ENCODE results near the gene ARHGAP25. TPM values are rescaled to one million over a fixed set of nuclear protein-coding genes. Genes with fewer than 3 reads are reported as not detected.

Gene ARHGAP25
- total RNA-seq, 1 donor from 2014 or later = 31.8 TPM

DNA sequence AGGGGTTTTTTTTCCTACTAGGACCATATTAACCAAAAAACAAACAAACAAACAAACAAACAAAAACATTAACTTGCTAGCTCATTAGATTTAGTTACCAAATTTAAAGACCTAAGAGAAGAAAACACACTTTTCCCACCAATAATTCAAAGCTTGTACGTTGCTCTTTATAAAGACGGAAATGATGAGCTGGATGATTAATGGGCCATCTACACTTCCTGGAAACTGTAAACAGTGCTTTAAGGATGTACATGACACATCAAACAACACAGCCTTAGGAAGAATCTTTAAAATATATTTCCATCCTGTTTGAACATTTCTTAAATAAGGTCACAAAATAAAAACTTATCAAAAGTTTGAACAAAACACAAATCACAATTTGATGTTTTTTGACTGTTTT is 135.6 kb downstream of the ARHGAP25 start:
- no peaks in the 10 kb centered on the region for H3K36me3 ChIP-seq
- H3K4me3 ChIP-seq = no peak overlapping the region
- TF ChIP-seq, protein P1, sequence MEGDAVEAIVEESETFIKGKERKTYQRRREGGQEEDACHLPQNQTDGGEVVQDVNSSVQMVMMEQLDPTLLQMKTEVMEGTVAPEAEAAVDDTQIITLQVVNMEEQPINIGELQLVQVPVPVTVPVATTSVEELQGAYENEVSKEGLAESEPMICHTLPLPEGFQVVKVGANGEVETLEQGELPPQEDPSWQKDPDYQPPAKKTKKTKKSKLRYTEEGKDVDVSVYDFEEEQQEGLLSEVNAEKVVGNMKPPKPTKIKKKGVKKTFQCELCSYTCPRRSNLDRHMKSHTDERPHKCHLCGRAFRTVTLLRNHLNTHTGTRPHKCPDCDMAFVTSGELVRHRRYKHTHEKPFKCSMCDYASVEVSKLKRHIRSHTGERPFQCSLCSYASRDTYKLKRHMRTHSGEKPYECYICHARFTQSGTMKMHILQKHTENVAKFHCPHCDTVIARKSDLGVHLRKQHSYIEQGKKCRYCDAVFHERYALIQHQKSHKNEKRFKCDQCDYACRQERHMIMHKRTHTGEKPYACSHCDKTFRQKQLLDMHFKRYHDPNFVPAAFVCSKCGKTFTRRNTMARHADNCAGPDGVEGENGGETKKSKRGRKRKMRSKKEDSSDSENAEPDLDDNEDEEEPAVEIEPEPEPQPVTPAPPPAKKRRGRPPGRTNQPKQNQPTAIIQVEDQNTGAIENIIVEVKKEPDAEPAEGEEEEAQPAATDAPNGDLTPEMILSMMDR (IDR thresholded peaks at IDR 0.05) = no peak
- H3K27ac ChIP-seq = no peak overlapping the region
- intact Hi-C loops (cut with DNase I) = no loop called here
- H3K27me3 ChIP-seq = no peaks in the 10 kb centered on the region
- H3K9me3 ChIP-seq = no peaks in the 10 kb centered on the region
- ATAC-seq = no peak
- no peak for DNase-seq
- no peaks in the 10 kb centered on the region for H3K4me1 ChIP-seq

DNA sequence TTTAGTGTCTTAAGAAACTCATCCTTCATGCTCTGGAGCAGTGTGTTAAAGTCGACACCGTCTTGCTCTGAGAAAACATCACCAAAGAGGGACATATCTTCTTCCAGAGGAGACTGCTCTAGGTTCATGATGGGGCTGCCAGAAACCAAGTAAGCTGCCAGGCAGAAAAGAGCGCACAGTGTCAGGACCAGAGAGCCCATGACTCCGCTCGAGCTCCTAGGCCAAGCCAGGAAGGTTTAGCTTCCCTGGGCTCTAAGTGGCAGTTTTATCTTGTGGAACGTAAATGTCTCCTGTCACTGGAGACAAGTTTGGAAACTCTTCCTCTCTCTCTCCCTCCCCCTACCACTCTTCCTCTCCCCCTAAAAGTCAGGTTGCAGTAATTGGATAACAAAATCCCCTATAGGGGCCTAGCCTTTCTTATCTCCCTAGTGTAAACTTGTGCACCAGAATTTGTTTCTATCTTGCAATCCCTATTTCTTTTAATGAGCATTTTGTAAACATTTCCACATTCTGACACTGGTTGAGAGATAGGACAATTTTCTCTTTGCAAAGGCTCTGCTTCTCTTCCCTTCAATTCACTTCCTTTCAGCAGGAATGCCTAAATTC is 136.7 kb downstream of the ARHGAP25 start, which contains the start of gene BMP10:
BMP10 (minus strand) TSS at position 239 of the 606 bp plus-strand sequence; CDS start at position 200, 39 bp downstream.
- no peaks in the 10 kb centered on the region for H3K4me1 ChIP-seq
- H3K36me3 ChIP-seq = no peaks in the 10 kb centered on the region
- intact Hi-C loops (cut with DNase I) = no loop called here
- DNase-seq = no peak
- no peak within 1 kb of the TSS for H3K27ac ChIP-seq
- no peaks in the 10 kb centered on the region for H3K9me3 ChIP-seq
- no peak for ATAC-seq
- H3K27me3 ChIP-seq = no peaks in the 10 kb centered on the region
- H3K4me3 ChIP-seq = no peak within 1 kb of the TSS
- TF ChIP-seq, protein P1 (IDR thresholded peaks at IDR 0.05) = no peak

Other genes with a start within 250 kb of the ARHGAP25 start
- not detected for gene PROKR1, start 91.2 kb upstream of the ARHGAP25 start, total RNA-seq
- 1.4 TPM for gene BMP10, start 136.6 kb downstream of the ARHGAP25 start, total RNA-seq
- 77.2 TPM for gene GKN2, start 218.1 kb downstream of the ARHGAP25 start, total RNA-seq
- not detected for gene GKN1, start 239.8 kb downstream of the ARHGAP25 start, total RNA-seq

All from upper lobe of right lung (tissue), 1 donor.